Activated T-cell treated with anti-CD3 and anti-CD28 coated beads for 24 hours (primary cell): Measurements from ENCODE around the gene BIRC3.
A peak's percentile ranks its signal among the peaks of the same experiment; 100 is the strongest.

Experiments
- DNase-seq: peaks from one replicate; pipeline ENCODE4 v3.0.0-alpha.2; 2020; ENCODE audit warnings: low read depth

BIRC3 gene

DNA sequence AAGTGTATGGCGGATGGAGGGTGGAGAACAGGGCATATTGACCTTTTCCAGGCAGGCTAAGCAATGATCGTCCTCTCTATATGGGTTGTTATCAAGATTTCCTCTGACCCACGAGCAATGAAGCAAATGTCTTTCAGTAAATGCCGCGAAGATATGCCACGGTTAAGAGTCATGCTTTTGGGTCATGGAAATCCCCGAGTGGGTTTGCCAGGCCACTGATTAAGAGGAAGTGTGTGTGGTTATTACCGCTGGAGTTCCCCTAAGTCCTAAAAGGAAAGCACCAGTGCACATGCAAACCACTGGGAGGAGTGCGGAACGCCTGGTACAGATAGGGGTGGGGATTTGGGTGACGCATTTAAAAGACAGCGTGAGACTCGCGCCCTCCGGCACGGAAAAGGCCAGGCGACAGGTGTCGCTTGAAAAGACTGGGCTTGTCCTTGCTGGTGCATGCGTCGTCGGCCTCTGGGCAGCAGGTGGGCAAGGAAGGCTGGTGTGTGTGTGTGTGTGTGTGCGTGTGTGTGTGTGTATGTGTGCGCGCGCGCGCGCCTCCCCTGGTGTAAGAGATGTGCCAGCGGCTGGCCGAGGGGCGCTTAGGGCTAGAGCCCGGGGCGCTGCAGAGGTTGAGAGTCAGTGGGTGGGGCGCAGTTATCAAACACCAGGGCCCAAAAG, at the start of gene BIRC3:
Gene BIRC3, plus strand, starts transcription at position 386 of the 669 bp plus-strand sequence. CDS start 7,026 bp downstream, outside the sequence.
- DNase-seq = peak; percentile 87

DNA sequence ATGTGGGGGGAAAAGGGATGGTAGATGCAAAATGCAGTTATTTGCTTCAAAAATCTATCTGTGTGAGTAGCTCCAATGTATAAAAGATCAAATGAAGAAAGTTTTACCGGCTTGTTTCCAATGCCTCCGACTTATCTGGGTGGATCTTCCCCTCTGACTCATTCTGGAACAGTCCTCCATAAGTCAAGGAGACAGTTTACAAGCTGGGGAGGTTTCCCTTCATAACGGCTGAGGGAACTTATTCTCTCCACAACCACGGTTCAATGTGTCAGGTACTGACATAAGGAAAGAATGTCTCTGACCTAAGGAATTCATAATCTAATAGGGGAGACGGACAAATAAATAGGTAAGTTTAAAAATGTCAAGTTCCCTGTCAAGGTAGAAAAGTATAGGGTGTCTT, 49.7 kb upstream of the BIRC3 start:
- no peak for DNase-seq

DNA sequence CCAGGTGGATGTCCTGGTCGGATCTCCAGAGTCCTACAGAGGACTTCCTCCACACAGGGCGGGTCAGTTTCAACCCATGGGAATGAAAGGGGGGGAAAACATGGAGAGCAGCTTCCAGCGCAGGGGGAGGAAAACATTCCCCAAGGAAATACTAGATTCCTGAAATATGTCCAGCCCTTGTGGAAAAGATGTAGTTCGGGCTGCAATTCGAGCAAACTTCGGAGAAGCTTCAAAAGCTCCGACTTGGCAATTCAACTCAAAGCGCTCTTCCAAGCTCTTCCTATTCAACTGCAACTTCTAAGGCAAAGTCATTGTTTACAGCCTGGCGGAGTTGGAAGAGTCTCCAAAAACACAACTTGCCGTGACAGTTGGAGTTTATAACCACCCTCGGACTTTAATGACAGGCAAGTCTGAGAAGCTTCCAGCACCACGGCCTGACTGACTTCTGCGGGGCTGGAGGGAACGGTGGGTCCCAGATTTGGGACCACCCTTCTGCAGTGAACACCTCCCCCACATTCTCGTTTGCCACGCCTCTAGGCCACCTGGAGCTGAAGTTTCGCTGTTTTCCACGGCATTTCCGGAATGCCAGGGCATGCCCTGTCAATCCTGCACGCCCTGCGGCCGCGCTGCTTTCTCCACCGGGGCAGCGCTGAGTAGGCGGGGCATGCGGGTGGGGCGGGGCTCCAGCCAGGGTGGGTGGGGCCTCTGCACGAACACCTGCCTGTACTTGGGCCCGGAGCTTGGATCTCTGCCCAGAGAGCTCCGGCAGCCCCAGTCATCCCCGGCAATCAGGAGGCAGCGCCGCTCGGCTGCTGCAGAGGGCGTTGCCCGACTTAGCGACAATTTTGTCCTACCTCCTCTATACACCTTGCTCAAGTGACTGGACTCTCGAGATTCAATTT, 49.0 kb upstream of the BIRC3 start:
- peak; percentile 66 for DNase-seq

DNA sequence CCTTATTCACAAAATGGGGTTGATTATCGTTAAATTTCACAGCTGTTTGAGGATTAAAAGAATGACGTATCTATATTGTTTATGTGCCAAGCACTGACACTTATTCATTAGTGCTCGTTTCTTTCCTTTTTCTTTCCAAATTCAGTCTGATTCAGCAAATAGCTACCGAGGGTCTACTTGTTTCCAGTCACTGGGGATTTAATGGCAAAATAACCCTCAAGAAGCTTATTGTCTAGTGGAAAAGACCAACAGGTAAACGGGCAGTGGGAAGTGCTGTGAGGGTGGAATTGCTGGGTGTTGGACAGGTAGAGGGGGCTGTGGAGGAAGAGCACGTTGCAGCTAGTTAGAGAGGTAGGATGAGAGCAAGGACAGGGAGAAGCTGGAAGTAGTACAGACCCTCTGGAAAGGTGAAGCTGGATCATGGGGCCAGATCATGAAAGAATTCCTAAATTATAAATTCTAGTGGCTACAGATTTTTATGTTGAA, 48.3 kb upstream of the BIRC3 start:
- no peak for DNase-seq

DNA sequence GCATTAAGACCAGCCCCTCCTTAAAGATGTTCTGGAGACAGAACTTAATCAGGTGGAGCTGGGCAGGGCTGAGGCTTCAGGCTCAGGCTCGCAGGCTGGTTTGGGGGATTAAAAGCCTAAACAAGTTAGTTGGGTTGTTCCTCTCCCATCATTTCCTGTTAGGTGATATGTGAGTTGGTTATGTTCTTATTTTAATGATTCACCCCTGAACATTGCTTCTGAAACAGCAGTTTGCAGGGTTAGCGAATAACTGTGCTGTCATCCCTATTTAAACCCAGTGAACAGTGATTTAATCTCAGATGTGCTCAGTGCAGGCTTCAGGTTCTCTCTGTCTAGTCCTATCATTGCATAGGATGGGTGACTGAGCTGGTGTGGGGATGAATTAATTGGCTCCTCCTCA, 47.4 kb upstream of the BIRC3 start:
- no peak for DNase-seq

DNA sequence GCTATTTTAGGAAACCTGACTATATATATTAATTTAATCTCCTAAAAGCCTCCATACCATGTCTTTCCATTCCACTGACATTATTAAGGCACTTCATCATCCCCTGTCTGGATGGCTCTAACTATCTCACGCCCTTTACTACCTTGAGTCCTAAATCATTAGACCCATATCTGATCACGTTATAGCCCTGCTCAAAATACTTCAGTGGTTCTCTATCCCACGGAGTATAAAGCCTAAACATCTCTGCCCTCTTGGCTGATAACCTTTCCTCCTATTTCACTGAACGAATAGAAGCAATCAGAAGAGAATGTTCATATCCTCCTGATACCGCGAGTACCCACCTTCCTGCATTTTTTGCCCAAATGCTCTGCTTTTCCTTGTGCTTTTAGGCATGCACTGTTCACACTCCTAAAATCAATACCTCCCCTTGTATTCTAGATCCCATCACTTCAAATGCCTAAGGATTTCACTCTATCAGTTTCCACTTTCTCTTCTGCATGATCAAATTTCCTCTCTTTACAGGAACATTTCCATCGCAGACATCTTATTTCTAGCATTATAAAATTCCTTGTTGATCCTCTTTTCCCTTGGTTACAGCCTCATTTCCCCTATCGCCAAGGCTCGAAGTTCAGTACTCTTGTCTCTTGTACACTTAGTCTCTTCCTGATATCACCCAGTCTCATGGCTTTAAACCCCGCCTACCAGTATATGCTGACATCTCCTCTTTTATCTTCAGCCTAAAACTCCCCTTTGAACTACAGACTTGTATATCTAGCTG, 45.0 kb upstream of the BIRC3 start:
- DNase-seq = no peak

DNA sequence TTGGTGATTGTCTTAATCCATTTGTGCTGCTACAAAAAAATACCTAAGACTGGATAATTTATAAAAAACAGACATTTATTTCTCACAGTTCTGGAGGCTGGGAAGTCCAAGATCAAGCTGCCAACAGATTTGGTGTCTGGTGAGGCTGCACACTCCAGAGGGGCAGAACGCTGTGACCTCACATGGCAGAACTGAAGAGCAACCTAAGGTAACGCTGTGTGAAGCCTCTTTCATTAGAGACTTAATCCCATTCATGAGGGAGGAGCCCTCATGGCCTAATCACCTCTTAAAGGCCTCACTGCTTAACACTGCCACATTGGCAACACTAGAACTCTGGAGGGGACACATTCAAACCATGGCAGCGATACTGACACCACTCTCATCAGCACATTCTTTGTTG, 42.7 kb upstream of the BIRC3 start:
- no peak for DNase-seq

DNA sequence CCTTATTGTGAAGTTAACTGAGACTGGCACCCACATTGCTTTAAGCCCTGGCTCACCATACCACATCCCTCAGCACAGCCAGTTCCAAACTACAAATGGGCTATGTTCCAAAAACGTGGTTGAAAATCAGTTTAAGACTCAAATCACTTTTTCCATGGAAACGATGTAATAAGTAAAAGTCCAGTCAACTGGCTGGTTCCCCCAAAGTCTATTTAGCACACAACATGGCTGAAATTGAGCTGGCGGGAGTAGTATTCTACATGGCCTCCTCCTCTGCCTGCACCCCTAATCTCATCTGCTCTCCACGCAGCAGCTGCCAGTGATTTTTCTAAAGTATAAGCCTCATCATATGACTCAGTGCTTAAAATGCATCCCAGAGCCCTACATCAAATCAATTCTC, 40.9 kb upstream of the BIRC3 start:
- no peak for DNase-seq

DNA sequence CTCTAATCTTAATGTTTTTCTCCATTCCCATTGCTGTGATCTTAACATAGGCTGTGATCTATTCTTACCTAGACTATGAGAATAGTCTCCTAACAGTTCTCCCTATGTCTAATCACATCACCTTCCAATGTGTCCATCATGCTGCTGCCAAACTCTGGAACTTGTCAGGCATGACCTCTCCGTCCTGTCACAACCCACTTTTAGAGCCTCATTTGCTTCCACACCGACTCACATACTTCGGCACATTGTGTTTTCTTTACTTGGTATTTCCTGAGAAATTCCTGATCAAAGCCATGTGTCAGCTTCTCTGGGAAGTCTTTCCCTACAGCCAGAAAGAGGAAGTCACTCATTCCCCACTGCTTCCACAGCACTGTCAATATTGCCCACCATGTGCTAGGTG, 40.5 kb upstream of the BIRC3 start:
- DNase-seq = no peak

DNA sequence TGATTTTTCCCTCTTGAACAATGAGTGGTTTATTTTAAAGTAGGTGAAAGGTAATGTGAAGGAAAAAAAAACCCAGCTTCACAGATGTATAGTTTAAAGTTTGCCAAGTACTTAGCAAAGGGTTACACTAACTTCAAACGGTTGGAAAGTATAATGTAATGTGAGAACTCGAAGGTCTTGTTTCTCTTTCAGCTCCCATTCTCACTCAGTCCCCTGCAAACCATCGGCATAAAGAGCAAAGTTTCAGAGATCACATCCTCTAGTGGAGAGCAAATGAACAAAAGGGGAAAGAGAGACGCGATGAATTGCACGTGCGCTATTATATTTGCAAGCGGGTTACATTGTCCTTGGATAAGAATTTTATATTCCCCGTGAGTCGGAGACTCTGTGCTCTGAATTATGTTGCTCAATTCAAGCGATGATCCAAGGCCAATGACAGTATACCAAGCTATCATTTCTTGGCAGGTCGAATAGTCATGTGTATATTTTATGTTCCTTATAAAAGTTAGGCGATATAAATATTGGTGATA, 37.6 kb upstream of the BIRC3 start:
- no peak for DNase-seq

DNA sequence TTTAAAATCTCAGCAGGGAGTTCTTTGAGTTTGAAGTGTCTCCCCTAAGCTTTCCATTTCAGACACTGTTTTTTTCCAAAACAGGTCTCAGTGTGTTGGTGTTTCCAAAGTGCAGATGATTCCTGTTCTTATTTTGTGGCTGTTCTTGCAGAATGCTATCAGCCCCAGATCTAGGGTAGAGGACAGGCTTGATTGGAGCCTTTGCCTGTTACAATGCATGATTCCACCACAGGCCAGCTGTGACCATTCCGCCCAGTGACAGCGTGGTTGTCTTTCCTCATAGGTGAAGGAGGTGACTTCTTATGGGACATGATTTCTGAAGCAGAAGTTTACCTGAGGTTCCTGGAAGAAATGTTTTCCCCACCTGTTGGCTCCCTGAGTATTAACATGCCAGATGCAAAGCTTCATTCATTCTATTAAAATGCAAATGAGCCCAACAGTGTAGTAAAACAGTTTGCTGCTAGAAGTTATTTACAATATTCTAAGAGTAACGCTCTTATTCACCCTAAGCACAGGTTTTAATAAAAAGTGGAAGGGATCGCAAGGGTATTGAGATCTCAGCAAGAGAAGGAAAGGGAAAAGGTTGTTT, 36.9 kb upstream of the BIRC3 start:
- no peak for DNase-seq

DNA sequence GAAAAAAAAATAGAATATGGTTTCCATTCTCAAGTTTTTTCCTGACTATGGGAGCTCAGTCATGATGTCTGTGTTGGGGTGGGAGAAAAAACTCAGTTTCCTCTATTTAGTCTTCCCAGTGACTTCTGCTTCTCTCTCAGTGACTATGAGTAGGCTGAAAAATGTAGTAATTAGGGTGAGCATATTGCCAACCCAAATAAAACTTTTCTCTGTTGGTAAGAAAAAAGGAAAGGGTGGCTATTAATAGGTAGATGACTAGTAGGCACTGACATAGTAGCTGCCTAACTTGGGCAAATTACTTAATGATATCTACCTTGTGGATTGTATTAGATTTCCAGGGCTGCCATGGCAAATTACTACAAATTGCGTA, 34.2 kb upstream of the BIRC3 start:
- DNase-seq = no peak

DNA sequence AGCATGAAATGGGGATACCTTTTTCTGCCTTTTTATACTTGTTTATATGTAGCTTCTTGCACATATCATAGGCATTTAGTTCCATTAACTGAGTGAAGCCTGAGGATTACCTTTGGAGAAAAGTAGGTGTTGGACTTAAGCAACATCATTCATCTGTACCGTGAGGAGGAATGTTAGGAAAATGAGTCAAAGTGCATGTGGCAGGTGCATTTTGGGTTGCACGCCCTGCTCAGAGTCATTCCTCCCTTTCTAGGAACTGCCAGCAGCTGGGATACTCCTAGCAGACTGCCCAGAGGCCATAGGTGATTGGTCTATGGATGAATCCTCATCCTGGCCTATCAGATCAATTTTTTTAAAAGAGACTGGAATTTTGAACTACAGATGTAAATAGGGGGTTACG, 33.3 kb upstream of the BIRC3 start:
- no peak for DNase-seq

DNA sequence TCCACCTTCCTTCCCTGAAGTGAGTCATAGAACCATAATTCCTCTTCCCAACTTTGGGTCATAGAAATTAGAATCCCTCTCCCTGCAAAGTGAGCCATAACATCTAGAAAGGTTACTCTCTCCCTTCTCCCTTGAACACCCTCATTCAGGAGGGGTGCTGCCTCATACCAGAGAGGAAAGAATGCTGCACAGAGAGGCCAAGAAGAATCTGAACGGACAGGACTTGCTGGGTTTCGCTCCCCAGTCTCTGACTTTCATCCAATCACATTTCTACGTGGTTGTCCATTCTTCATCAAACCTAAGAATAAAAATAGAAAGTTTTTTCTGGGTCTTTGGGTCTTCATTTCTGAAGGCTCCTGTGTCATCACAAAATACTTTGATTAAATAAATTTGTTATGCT, 31.0 kb upstream of the BIRC3 start:
- no peak for DNase-seq

DNA sequence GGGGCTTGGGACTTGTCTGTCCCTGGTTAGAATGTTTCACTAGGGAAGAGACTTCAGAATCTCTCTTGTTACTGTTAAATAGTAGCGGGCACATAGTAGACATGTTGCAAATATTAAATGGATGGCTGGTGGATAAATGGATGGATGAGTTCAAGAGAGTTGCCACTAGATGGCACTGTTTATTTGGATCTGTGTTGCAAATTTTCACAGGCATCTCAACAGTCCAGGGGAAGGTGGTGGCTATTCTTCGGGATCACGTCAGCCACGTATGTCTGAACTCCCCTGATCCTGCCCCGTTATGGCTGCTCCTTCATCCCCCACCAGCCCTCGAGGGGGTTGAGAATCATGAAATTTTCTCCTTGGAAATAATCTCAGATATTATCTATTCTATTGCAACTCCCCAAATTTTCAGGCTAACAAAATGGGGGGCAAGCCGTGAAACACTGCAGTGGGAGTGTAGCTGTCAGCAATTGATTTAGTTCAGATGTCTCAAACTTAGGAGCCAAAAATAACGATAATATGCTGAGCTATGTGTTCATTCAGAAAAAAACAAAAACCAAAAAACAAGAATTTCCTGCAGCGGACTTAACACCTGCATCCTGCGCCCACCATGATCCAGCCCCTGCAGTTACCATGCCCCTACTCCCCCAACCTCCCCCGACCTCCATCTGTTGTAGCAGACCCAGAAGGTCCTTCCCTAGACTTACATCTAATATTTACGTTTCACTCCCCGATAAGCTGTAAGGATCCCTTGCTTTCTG, 29.1 kb upstream of the BIRC3 start:
- DNase-seq = peak; percentile 28

DNA sequence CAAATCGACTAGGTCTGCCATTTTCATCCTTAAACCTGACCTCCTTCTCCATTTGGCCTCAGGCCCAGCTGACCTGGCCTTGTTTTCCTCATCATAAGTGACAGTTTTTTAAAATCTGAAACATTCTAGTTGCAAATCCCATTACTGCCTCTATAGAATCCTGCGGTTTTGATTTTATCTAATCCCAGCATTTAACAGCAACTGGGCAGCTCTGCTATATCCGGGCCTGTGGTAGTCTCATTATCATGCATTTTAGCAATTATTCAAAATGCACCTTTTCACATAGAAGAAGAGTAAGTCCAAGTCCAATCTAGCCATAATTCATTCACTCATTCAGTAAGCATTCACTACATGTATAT, 28.6 kb upstream of the BIRC3 start:
- no peak for DNase-seq

DNA sequence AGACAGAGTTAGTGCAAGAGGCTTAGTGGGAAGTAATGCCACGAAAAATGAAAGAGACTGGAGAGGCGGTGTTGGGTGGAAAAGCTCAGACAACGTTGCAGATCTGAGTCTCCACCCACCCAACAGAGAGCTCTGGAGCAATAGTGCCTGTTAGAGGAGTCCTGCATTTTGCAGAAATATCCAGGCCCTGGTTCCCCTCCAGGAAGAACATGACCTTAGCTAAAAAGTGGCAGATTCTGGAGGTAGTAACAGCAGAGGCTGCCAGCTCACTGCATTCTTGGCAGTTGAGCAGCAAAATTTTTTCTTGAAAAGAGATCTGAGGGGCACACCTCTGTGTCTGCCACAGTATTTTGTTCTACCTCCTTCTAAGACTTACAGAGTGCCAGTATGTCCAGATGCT, 27.7 kb upstream of the BIRC3 start:
- DNase-seq = no peak

DNA sequence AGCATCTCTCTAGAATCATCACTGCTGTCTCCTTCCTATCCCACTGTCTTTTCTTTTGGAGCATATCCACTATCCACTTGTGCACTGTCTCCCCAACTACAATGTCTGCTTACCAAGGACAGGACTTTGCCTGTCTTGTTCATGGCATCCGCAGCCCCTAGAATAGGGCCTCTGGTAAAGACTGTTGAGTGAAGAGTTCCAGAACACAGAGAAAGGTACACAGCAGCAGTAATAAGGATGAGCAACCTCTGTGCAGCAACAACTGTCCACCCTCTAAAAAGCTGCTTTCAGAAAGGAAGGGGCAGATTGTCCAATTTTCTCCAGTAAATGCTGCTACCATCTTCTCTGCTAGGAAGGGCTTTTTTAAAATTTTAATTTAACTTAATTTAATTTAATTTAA, 25.5 kb upstream of the BIRC3 start:
- no peak for DNase-seq

DNA sequence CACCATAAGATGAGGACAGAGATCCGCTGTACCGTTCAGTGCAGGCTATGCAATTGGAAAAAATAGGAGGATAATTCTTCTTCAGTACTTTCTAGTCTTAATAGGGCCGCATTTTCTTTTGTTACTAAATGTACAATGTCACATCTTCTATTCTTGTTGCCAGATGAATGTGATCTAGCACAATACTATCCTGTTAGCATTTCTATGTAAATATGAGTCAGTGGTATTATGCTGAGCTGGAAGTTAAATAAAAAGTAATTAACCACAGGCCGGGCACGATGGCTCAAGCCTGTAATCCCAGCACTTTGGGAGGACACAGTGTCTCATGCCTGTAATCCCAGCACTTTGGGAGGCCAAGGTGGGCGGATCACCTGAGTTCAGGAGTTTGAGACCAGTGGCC, 24.4 kb upstream of the BIRC3 start:
- DNase-seq = no peak

DNA sequence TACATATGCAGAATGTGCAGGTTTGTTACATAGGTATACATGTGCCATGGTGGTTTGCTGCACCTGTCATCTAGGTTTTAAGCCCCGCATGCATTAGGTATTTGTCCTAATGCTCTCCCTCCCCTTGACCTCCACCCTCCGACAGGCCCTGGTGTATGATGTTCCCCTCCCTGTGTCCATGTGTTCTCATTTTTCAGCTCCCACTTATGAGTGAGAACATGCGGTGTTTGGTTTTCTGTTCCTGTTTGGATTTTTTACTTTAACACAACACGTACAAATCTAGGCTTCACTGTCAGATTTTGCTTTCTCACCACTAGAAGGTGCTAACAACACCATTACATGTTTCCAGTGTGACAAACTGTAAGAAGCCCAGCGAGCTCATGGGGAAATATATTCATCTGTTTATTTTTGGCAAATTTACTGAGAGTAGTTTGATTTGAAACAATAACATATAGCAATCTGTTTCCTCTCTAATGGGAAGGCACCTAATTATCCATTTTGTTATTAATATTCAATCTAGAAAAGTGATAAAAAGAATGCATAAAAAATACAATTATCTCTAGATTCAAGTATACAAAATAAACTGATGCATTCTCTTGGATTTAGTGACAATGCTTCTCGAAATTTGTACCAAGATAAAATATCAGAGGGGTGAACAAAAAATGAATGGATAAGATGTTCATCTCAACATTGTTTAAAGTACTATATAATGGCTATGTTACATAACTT, 23.2 kb upstream of the BIRC3 start:
- no peak for DNase-seq

DNA sequence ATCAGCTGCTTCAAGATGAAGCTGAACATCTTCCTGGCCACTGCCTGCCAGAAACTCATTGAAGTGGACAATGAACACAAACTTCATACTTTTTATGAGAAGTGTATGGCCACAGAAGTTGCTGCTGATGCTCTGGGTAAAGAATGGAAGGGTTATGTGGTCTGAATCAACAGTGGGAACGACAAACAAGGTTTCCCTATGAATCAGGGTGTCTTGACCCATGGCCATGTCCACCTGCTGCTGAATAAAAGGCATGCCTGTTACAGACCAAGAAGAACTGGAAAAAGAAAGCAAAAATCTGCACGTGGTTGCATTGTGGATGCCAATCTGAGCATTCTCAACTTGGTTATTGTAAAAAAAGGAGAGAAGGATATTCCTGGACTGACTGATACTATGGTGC, 22.2 kb upstream of the BIRC3 start:
- DNase-seq = no peak
